Fibroblast of lung (primary cell): ENCODE measurements around the gene MICU1.

ENCODE experiments used
- CTCF ChIP-seq, 2 donors: IDR thresholded peaks in 1 of 2; conservative IDR thresholded peaks in 1 of 2; 1 replicate in 1 of 2; 2 replicates in 1 of 2; pipeline ENCODE4 v1.5.1; 2011 to 2012; ENCODE audit warnings: low read length in 2 of 2, control low read depth in 1 of 2, inconsistent platforms in 1 of 2, low read depth in 1 of 2, mild to moderate bottlenecking in 1 of 2
- EZH2 ChIP-seq: IDR thresholded peaks from 2 replicates; pipeline ENCODE4 v1.5.1; 2012; ENCODE audit warnings: low read length, control low read depth, mild to moderate bottlenecking; ENCODE audit errors: missing control alignments

GRCh38 chr10:72419241-72419640, 206.6 kb downstream of the MICU1 start:
- TF ChIP-seq CTCF (conservative IDR thresholded peaks at IDR 0.05 in 1 of 2, IDR thresholded peaks at IDR 0.05 in 1 of 2; ENCODE audit: low read depth in 1 of 2, low read length in 2 of 2) (no peak), EZH2 (no peak)
